ENCODE measurements around the gene VSIG10L.

GRCh38 chr19:51361239-51361638, 19.3 kb upstream of the VSIG10L start:
- TF ChIP-seq MXD4 (CRISPR knock-in tag; IDR thresholded peaks at IDR 0.05; ENCODE audit: borderline replicate concordance) (no peak), CTCF (IDR thresholded peaks at IDR 0.05) (no peak), SP1 (CRISPR knock-in tag; conservative IDR thresholded peaks at IDR 0.05) (no peak), USF2 (CRISPR knock-in tag; IDR thresholded peaks at IDR 0.05) (no peak), USF1 (CRISPR knock-in tag; IDR thresholded peaks at IDR 0.05) (no peak), ETV6 (CRISPR knock-in tag; IDR thresholded peaks at IDR 0.05) (no peak), ZNF423 (CRISPR knock-in tag; IDR thresholded peaks at IDR 0.05) (no peak)

Data from WTC11 (cell line).